Stomach (tissue), 9 donors: ENCODE data around the gene CXADR. TPM values are rescaled to one million over a fixed set of nuclear protein-coding genes. Genes with fewer than 3 reads are reported as not detected.

Source experiments
- DNase-seq, 2 donors: peaks; one replicate each; pipeline versions ENCODE4 v3.0.0 to v3.0.0-alpha.2; 2013 to 2019
- H3K27ac ChIP-seq, 5 donors: fragments of 200-600 bp in 4 of 5; sonication (generic) in 4 of 5; one replicate each; pipeline ENCODE4 v1.5.1; 2013 to 2019; ENCODE audit warnings: mild to moderate bottlenecking in 1 of 5, moderate library complexity in 1 of 5
- H3K27me3 ChIP-seq, 3 donors: fragments of 200-600 bp; sonication (generic); one replicate each; pipeline ENCODE4 v1.5.1; 2017 to 2019; ENCODE audit warnings: mixed run types in 1 of 3
- H3K36me3 ChIP-seq, 4 donors: fragments of 200-600 bp; sonication (generic); 1 replicate in 3 of 4; 2 replicates in 1 of 4; pipeline ENCODE4 v1.5.1; 2016 to 2019
- H3K4me1 ChIP-seq, 4 donors: fragments of 200-600 bp; sonication (generic); one replicate each; pipeline ENCODE4 v1.5.1; 2016 to 2019
- H3K4me3 ChIP-seq, 4 donors: fragments of 200-600 bp; sonication (generic) in 3 of 4; one replicate each; pipeline ENCODE4 v1.5.1; 2016 to 2019; ENCODE audit warnings: mild to moderate bottlenecking in 1 of 4
- H3K9me3 ChIP-seq, 4 donors: fragments of 200-600 bp; sonication (generic); one replicate each; pipeline ENCODE4 v1.5.1; 2016 to 2019
- EP300 ChIP-seq: sonication (generic); formaldehyde crosslinking; IDR thresholded peaks from one replicate; pipeline ENCODE4 v1.6.1; 2017; ENCODE audit warnings: antibody characterized with exemption
- POLR2A ChIP-seq, 4 donors: fragments of 450-650 bp; IDR thresholded peaks; one replicate each; pipeline ENCODE4 v1.6.1; 2016; ENCODE audit warnings: antibody characterized with exemption in 4 of 4, control low read depth in 2 of 4, mild to moderate bottlenecking in 1 of 4, moderate library complexity in 1 of 4
- POLR2AphosphoS5 ChIP-seq, 3 donors: sonication (generic); formaldehyde crosslinking; IDR thresholded peaks; one replicate each; pipeline ENCODE4 v1.6.1; 2016; ENCODE audit warnings: antibody characterized with exemption in 3 of 3
- WGBS, 5 donors: extraction: QIAGEN DNeasy Blood & Tissue Kit in 3 of 5; methylation state at CpG; one replicate each; pipeline versions ENCODE4 v1.1.5 to v1.1.7; 2013 to 2018; 5-methylcytosine and 5-hydroxymethylcytosine counted together
- intact Hi-C: fragments of 100-400 bp; cut with DNase I; formaldehyde crosslinking; loops from one replicate; pipeline ENCODE4 v1.15.1; 2023; ENCODE audit warnings: low total_unique reads
- polyA plus RNA-seq, 3 donors: library from polyadenylated mRNA; stranded (reverse); fragments of 200-250 nt; gene quantifications; one replicate each; pipeline ENCODE4 v1.2.3, GENCODE V29; 2013
- total RNA-seq, 5 donors: library from RNA; depleted of rRNA; stranded (reverse); fragments of >200 nt; gene quantifications; one replicate each; pipeline versions ENCODE4 v1.1.0 to v1.2.3, GENCODE V29; 2014 to 2016
- TF ChIP-seq, protein P1 (sequence below), 7 experiments: fragments of 450-650 bp in 4 of 7; fragments of 200-600 bp in 3 of 7; sonication (generic) in 3 of 7; IDR thresholded peaks; one replicate each; pipeline ENCODE4 v1.5.1; 2016 to 2019; ENCODE audit warnings: antibody characterized with exemption in 7 of 7, control low read depth in 2 of 7, mild to moderate bottlenecking in 1 of 7
- donor health status: healthy with polysubstance abuse.
- donor health status: Bipolar disorder and iron deficiency.
- donor health status: healthy.

The CXADR gene
- total and polyA plus RNA-seq, 8 donors, result 2.3 to 174 (median 23.7) TPM

DNA sequence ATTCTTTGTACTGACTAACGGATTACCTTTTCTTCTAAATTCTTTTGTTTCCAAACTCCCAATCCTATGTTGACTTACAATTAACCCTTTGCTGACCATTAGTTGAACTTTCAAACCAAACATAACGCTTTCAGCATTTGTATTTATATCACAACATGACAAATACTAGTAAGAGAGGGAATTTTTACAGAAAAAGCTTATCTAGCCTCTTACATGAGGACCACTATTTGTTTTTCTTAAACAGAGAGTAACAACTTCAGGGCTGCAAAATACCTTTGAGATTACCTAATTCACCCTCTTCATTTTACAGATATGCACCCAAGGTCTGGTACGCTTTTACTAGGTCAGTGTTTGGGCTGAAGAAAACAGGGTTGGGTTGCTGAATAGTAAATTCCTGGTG is 45.0 kb upstream of the CXADR start:
- Histone ChIP-seq H3K4me1 (peaks cover 0 to 40% (median 20%) of the 10 kb centered on the region in 4 donors), H3K9me3 (no peaks in the 10 kb centered on the region), H3K36me3 (no peaks in the 10 kb centered on the region), H3K4me3 (no peak overlapping the region), H3K27ac (peak overlapping the region in 4 of 5 donors; percentile 59 to 88 (median 74)), H3K27me3 (no peaks in the 10 kb centered on the region)
- DNase-seq, result no peak
- 19 to 35% (median 31%) methylated on average over 3 of the region's 3 CpGs for WGBS, 5 donors
- TF ChIP-seq, protein P1, sequence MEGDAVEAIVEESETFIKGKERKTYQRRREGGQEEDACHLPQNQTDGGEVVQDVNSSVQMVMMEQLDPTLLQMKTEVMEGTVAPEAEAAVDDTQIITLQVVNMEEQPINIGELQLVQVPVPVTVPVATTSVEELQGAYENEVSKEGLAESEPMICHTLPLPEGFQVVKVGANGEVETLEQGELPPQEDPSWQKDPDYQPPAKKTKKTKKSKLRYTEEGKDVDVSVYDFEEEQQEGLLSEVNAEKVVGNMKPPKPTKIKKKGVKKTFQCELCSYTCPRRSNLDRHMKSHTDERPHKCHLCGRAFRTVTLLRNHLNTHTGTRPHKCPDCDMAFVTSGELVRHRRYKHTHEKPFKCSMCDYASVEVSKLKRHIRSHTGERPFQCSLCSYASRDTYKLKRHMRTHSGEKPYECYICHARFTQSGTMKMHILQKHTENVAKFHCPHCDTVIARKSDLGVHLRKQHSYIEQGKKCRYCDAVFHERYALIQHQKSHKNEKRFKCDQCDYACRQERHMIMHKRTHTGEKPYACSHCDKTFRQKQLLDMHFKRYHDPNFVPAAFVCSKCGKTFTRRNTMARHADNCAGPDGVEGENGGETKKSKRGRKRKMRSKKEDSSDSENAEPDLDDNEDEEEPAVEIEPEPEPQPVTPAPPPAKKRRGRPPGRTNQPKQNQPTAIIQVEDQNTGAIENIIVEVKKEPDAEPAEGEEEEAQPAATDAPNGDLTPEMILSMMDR (IDR thresholded peaks at IDR 0.05), result no peak
- TF ChIP-seq EP300, result no peak
- no peak for TF ChIP-seq POLR2A (IDR thresholded peaks at IDR 0.05)
- TF ChIP-seq POLR2AphosphoS5 (IDR thresholded peaks at IDR 0.05), result no peak
- intact Hi-C loops, result no loop called here

DNA sequence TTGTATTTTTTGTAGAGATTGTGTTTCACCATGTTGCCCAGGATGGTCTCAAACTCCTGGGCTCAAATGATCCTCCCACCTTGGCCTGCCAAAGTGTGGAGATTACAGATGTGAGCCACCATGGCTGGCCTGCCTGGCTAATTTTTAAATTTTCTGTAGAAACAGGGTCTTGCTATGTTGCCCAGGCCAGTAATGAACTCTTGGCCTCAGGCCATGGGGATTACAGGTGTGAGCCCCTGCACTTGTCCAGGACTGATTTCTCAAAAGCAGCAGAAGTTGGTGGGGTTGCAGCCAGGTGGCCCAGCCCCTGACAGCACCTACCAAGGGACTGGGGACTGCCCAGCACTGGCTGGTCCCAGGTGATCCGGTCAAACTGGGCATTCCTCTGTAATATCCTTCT is 44.1 kb upstream of the CXADR start:
- Histone ChIP-seq H3K27ac (peak overlapping the region in 1 of 5 donors; percentile 88), H3K36me3 (no peaks in the 10 kb centered on the region), H3K9me3 (no peaks in the 10 kb centered on the region), H3K4me3 (no peak overlapping the region), H3K4me1 (peaks cover 0 to 38% (median 16%) of the 10 kb centered on the region in 4 donors), H3K27me3 (no peaks in the 10 kb centered on the region)
- intact Hi-C loops, result no loop called here
- no peak for DNase-seq
- 94 to 100% (median 95%) methylated on average over 1 of the region's 1 CpG for WGBS, 5 donors
- TF ChIP-seq EP300, result no peak
- no peak for TF ChIP-seq POLR2A (IDR thresholded peaks at IDR 0.05)
- TF ChIP-seq POLR2AphosphoS5 (IDR thresholded peaks at IDR 0.05), result no peak
- TF ChIP-seq, protein P1 (IDR thresholded peaks at IDR 0.05), result no peak

DNA sequence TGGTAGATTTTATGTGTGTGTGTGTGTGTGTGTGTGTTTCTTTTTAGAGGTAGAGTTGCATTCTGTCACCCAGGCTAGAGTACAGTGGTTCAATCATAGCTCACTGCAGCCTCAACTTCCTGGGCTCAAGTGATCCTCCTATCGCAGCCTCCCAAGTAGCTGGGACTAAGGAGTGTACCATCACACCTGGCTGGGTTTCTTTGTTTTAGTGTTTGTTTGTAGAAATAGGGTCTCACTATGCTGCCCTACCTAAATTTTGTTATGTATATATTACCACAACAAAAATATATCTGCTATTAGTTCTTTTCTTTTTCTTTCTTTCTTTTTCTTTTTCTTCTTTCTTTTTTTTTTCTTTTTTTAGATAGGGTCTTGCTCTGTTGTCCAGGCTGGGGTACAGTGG is 43.1 kb upstream of the CXADR start:
- no peak overlapping the region for H3K4me3 ChIP-seq
- H3K36me3 ChIP-seq, result no peaks in the 10 kb centered on the region
- no peak for TF ChIP-seq EP300
- TF ChIP-seq, protein P1 (IDR thresholded peaks at IDR 0.05), result no peak
- TF ChIP-seq POLR2AphosphoS5 (IDR thresholded peaks at IDR 0.05), result no peak
- TF ChIP-seq POLR2A (IDR thresholded peaks at IDR 0.05), result no peak
- peaks cover 0 to 38% (median 16%) of the 10 kb centered on the region in 4 donors for H3K4me1 ChIP-seq
- no peaks in the 10 kb centered on the region for H3K9me3 ChIP-seq
- intact Hi-C loops, result no loop called here
- no peak overlapping the region for H3K27ac ChIP-seq
- WGBS, 5 donors, result 92 to 100% (median 96%) methylated on average over 1 of the region's 1 CpG
- no peak for DNase-seq
- H3K27me3 ChIP-seq, result no peaks in the 10 kb centered on the region

DNA sequence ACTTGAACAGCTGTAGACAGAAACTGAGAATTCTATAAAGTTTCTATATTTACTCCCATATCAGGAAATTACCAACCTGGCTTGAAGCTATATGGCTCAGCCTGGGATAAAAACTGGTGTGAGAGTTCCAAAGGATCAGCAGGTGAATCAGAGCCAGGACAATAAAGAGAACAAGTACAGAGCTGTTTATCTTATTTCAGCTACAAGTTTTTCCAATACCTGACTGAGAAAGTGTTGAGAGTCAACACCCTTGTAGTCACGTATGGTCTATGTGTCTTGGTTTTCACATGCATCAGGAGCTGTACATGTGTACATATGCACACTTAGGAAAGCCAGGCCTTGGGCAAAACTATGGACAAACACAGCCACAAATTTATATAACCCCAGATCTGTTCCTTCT is 40.7 kb upstream of the CXADR start:
- H3K27ac ChIP-seq, result peak overlapping the region in 4 of 5 donors; percentile 40 to 79 (median 60)
- DNase-seq, result peak in 1 of 2 donors; percentile 46

More for the DNA sequence above, 40.7 kb upstream of the CXADR start:
- Histone ChIP-seq H3K36me3 (no peaks in the 10 kb centered on the region), H3K9me3 (no peaks in the 10 kb centered on the region), H3K27me3 (no peaks in the 10 kb centered on the region), H3K4me3 (no peak overlapping the region), H3K4me1 (peaks cover 0 to 37% (median 18%) of the 10 kb centered on the region in 4 donors)
- TF ChIP-seq POLR2A (IDR thresholded peaks at IDR 0.05) (no peak), EP300 (no peak), POLR2AphosphoS5 (IDR thresholded peaks at IDR 0.05) (no peak)
- TF ChIP-seq, protein P1 (IDR thresholded peaks at IDR 0.05), result no peak
- 36 to 72% (median 38%) methylated on average over 1 of the region's 1 CpG for WGBS, 5 donors
- intact Hi-C loops, result no loop called here
